HG02623 (cell line): ENCODE data around the gene SLC1A7.

ENCODE experiments used
- ATAC-seq: cut with Tn5 transposase; IDR thresholded peaks from one replicate; pipeline ENCODE4 v1.9.1; 2021; ENCODE audit warnings: moderate library complexity; ENCODE audit not compliant: unreplicated experiment

Gene SLC1A7

GRCh38 chr1:53160924-53161378 is 18.5 kb upstream of the SLC1A7 start:
- no peak for ATAC-seq

- no peak for ATAC-seq
These were observed 16.5 kb upstream of the SLC1A7 start for GRCh38 chr1:53158900-53159299.

- no peak for ATAC-seq
These were observed 14.3 kb upstream of the SLC1A7 start for GRCh38 chr1:53156783-53157182.

GRCh38 chr1:53155945-53156344 is 13.5 kb upstream of the SLC1A7 start:
- ATAC-seq: no peak

GRCh38 chr1:53155534-53155933 is 13.1 kb upstream of the SLC1A7 start:
- ATAC-seq: no peak

GRCh38 chr1:53154859-53155438 is 12.5 kb upstream of the SLC1A7 start:
- ATAC-seq: no peak

- ATAC-seq: no peak
These were observed 11.3 kb upstream of the SLC1A7 start for GRCh38 chr1:53153752-53154151.

- no peak for ATAC-seq
These were observed 5.7 kb upstream of the SLC1A7 start for GRCh38 chr1:53148123-53148522.

GRCh38 chr1:53147174-53147573 is 4.7 kb upstream of the SLC1A7 start:
- ATAC-seq: no peak

GRCh38 chr1:53145942-53146708 is 3.7 kb upstream of the SLC1A7 start:
- ATAC-seq: no peak

GRCh38 chr1:53145619-53145941 is 3.1 kb upstream of the SLC1A7 start:
- no peak for ATAC-seq

GRCh38 chr1:53145051-53145600 is 2.7 kb upstream of the SLC1A7 start:
- no peak for ATAC-seq

- no peak for ATAC-seq
These were observed 1.8 kb upstream of the SLC1A7 start for GRCh38 chr1:53144201-53144600.

- ATAC-seq: no peak
These were observed 1.1 kb upstream of the SLC1A7 start for GRCh38 chr1:53143527-53143926.

GRCh38 chr1:53141487-53142055 is 867 bp downstream of the SLC1A7 start:
- ATAC-seq: no peak

GRCh38 chr1:53140451-53140850 is 2.0 kb downstream of the SLC1A7 start:
- no peak for ATAC-seq

GRCh38 chr1:53139951-53140361 is 2.5 kb downstream of the SLC1A7 start:
- ATAC-seq: no peak

- ATAC-seq: no peak
These were observed 3.2 kb downstream of the SLC1A7 start for GRCh38 chr1:53138991-53139884.

GRCh38 chr1:53137729-53138128 is 4.7 kb downstream of the SLC1A7 start:
- no peak for ATAC-seq

GRCh38 chr1:53135735-53136114 is 6.7 kb downstream of the SLC1A7 start:
- no peak for ATAC-seq
